SK-N-MC (cell line): ENCODE results near the gene TPPP2.

Experiments used
- EZH2 ChIP-seq: fragments of 200-600 bp; sonication (generic); IDR thresholded peaks from one replicate; pipeline ENCODE4 v1.6.1; 2017; ENCODE audit warnings: antibody characterized with exemption
- FOXP2 ChIP-seq: optimal IDR thresholded peaks from 2 replicates; pipeline ENCODE3; 2011; ENCODE audit warnings: mild to moderate bottlenecking, moderate library complexity; ENCODE audit not compliant: insufficient read depth; ENCODE audit errors: extremely low read length, control extremely low read depth
- POLR2AphosphoS5 ChIP-seq: IDR thresholded peaks from 2 replicates; pipeline ENCODE4 v1.6.1; 2012; ENCODE audit warnings: mild to moderate bottlenecking, low read depth, low read length, borderline replicate concordance

GRCh38 chr14:21055432-21056117, 25.6 kb downstream of the TPPP2 start:
- TF ChIP-seq EZH2 = no peak
- TF ChIP-seq POLR2AphosphoS5 = no peak
- no peak for TF ChIP-seq FOXP2
